BE2C (cell line): ENCODE data around the gene EIF5AL1.

ENCODE experiments used
- DNase-seq: peaks from one replicate; pipeline ENCODE4 v3.0.0-alpha.2; 2020
- H3K27me3 ChIP-seq: fragments of 250-450 bp; sonication (Bioruptor Pico); 2 replicates; pipeline ENCODE4 v1.5.1; 2020; ENCODE audit warnings: mild to moderate bottlenecking
- H3K36me3 ChIP-seq: fragments of 250-450 bp; sonication (Bioruptor Pico); 2 replicates; pipeline ENCODE4 v1.5.1; 2020; ENCODE audit warnings: mild to moderate bottlenecking
- H3K4me1 ChIP-seq: fragments of 250-450 bp; sonication (Bioruptor Pico); 2 replicates; pipeline ENCODE4 v1.5.1; 2020
- H3K4me3 ChIP-seq: 2 replicates; pipeline ENCODE4 v1.5.1; 2011; ENCODE audit warnings: low read depth, low read length
- H3K9me3 ChIP-seq: fragments of 250-450 bp; sonication (Bioruptor Pico); 2 replicates; pipeline ENCODE4 v1.5.1; 2020
- TF ChIP-seq, protein P1 (sequence below): IDR thresholded peaks from 2 replicates; pipeline ENCODE4 v1.5.1; 2012; ENCODE audit warnings: mild to moderate bottlenecking, low read depth, low read length

The EIF5AL1 gene

DNA sequence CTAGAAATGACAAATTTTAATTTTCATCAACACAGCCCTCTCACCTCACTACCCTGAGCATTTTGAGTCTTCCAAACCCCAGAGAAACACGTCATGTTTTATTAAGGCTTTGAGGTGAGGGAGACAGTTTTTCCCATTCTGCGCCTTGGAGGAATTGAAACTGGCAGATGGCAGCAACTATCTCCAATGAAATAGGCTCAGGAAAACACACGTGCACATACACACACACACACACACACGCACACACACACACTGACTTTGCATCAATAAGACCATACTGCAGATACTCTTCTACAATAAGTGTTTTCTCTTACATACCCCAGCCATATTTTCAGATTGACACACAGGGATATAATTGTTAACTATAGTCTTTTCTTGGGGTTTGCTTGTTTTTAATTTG, 51.1 kb downstream of the EIF5AL1 start:
- Histone ChIP-seq H3K36me3 (no peaks in the 10 kb centered on the region), H3K27me3 (peaks cover 9% of the 10 kb centered on the region), H3K4me3 (no peak overlapping the region), H3K4me1 (no peaks in the 10 kb centered on the region), H3K9me3 (no peaks in the 10 kb centered on the region)
- DNase-seq = no peak
- TF ChIP-seq, protein P1, sequence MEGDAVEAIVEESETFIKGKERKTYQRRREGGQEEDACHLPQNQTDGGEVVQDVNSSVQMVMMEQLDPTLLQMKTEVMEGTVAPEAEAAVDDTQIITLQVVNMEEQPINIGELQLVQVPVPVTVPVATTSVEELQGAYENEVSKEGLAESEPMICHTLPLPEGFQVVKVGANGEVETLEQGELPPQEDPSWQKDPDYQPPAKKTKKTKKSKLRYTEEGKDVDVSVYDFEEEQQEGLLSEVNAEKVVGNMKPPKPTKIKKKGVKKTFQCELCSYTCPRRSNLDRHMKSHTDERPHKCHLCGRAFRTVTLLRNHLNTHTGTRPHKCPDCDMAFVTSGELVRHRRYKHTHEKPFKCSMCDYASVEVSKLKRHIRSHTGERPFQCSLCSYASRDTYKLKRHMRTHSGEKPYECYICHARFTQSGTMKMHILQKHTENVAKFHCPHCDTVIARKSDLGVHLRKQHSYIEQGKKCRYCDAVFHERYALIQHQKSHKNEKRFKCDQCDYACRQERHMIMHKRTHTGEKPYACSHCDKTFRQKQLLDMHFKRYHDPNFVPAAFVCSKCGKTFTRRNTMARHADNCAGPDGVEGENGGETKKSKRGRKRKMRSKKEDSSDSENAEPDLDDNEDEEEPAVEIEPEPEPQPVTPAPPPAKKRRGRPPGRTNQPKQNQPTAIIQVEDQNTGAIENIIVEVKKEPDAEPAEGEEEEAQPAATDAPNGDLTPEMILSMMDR = no peak
